Fibroblast of lung (primary cell): Measurements from ENCODE around the gene CDH4.

ENCODE experiments used
- CTCF ChIP-seq, 2 donors: IDR thresholded peaks in 1 of 2; conservative IDR thresholded peaks in 1 of 2; 1 replicate in 1 of 2; 2 replicates in 1 of 2; pipeline ENCODE4 v1.5.1; 2011 to 2012; ENCODE audit warnings: low read length in 2 of 2, control low read depth in 1 of 2, inconsistent platforms in 1 of 2, low read depth in 1 of 2, mild to moderate bottlenecking in 1 of 2
- EZH2 ChIP-seq: IDR thresholded peaks from 2 replicates; pipeline ENCODE4 v1.5.1; 2012; ENCODE audit warnings: low read length, control low read depth, mild to moderate bottlenecking; ENCODE audit errors: missing control alignments

DNA sequence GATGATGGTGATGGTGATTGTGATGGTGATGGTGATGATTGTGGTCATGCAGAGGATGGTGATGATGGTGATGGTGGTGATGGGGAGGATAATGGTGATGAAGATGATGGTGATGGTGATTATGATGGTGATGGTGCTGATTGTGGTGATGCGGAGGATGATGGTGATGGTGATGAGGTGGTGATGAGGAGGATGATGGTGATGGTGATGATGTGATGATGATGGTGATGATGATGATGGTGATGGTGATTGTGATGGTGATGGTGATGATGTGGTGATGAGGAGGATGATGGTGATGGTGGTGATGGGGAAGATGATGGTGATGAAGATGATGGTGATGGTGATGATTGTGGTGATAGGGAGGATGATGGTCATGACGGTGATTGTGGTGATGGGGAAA, 333.7 kb downstream of the CDH4 start:
- no peak for TF ChIP-seq CTCF (conservative IDR thresholded peaks at IDR 0.05 in 1 of 2, IDR thresholded peaks at IDR 0.05 in 1 of 2; ENCODE audit: low read depth in 1 of 2, low read length in 2 of 2)
- TF ChIP-seq EZH2, result no peak
